ENCODE results near the gene PILRA.

GRCh38 chr7:100428967-100429636, 55.8 kb downstream of the PILRA start:
- TF ChIP-seq CTCF (IDR thresholded peaks at IDR 0.05) (peak in 2 of 3 experiments; percentile 10 to 26), POLR2A (IDR thresholded peaks at IDR 0.05; ENCODE audit: low read depth) (peak; percentile 80)

Measured in esophagus muscularis mucosa (tissue), 3 donors.